Activated naive CD8-positive, alpha-beta T cell (primary cell): Measurements from ENCODE around the gene PEX11G.
"Not testable (repeated sequence)": the region's sequence is repeated elsewhere in the genome, so short reads cannot be mapped to it uniquely, and the experiment has no call there.

Source experiments
- H3K27ac Mint-ChIP-seq: one replicate; pipeline ENCODE4 v1.8.0; 2021; ENCODE audit warnings: mixed read lengths
- H3K27me3 Mint-ChIP-seq: one replicate; pipeline ENCODE4 v1.8.0; 2021; ENCODE audit warnings: mixed read lengths
- H3K36me3 Mint-ChIP-seq: one replicate; pipeline ENCODE4 v1.8.0; 2021; ENCODE audit warnings: mixed read lengths
- H3K4me1 Mint-ChIP-seq: one replicate; pipeline ENCODE4 v1.8.0; 2021; ENCODE audit warnings: low read depth, mixed read lengths
- H3K4me3 Mint-ChIP-seq: one replicate; pipeline ENCODE4 v1.8.0; 2021; ENCODE audit warnings: mild to moderate bottlenecking, mixed read lengths
- H3K9me3 Mint-ChIP-seq: one replicate; pipeline ENCODE4 v1.8.0; 2021; ENCODE audit warnings: low read depth, mixed read lengths

PEX11G gene

DNA sequence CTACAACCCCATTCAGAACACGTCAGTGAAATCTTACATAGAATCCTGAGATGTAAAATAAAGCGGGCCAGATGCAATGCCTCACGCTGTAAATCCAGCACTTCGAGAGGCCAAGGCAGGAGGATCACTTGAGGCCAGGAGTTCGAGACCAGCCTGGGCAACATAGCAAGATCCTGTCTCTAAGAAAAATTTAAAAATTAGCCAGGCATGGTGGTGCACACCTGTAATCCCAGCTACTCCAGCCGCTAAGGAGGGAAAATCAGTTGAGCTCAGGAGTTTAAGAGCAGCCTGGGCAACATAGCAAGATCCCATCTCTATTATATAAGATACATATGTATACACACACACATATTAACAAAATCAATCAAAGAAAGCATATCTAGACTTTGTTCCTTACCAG, 41.2 kb downstream of the PEX11G start:
- H3K4me1 Mint-ChIP-seq, result peaks cover 12% of the 10 kb centered on the region
- no peak overlapping the region for H3K4me3 Mint-ChIP-seq
- no peaks in the 10 kb centered on the region for H3K9me3 Mint-ChIP-seq
- no peak overlapping the region for H3K27ac Mint-ChIP-seq
- peaks cover 6% of the 10 kb centered on the region for H3K36me3 Mint-ChIP-seq
- H3K27me3 Mint-ChIP-seq, result no peaks in the 10 kb centered on the region

DNA sequence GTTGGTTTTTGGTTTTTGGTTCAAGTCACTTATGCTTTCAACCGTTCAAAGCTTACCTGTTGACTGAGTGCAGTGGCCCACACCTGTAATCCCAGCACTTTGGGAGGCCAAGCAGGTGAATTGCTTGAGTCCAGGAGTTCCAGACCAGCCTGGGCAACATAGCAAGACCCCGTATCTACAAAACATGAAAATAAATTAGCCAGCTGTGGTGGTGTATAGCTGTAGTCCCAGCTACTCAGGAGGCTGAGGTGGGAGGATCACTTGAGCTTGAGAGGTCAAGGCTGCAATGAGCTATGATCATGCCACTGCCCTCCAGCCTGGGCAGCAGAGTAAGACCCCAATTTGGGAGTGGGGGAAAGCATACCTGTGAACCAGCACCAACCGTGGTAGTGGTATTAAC, 43.7 kb downstream of the PEX11G start:
- Mint-ChIP-seq H3K4me1 (no peaks in the 10 kb centered on the region), H3K27me3 (no peaks in the 10 kb centered on the region), H3K9me3 (no peaks in the 10 kb centered on the region), H3K36me3 (peaks cover 4% of the 10 kb centered on the region), H3K27ac (peak overlapping the region; percentile 34), H3K4me3 (no peak overlapping the region)

DNA sequence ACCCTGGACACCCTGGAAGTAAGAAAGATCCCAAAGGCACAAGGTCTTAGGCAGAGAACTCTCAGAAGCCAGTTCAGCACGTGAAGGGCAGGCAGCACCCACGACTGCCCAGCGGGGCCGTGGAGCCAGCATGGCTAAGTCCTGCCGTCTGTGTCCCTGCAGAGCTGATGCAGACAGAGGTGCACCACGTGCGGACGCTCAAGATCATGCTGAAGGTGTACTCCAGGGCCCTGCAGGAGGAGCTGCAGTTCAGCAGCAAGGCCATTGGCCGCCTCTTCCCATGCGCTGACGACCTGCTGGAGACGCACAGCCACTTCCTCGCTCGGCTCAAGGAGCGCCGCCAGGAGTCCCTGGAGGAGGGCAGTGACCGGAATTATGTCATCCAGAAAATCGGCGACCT, 44.8 kb downstream of the PEX11G start:
- H3K4me1 Mint-ChIP-seq, result no peaks in the 10 kb centered on the region
- peaks cover 3% of the 10 kb centered on the region for H3K36me3 Mint-ChIP-seq
- no peak overlapping the region for H3K4me3 Mint-ChIP-seq
- H3K27me3 Mint-ChIP-seq, result no peaks in the 10 kb centered on the region
- no peak overlapping the region for H3K27ac Mint-ChIP-seq
- no peaks in the 10 kb centered on the region for H3K9me3 Mint-ChIP-seq

DNA sequence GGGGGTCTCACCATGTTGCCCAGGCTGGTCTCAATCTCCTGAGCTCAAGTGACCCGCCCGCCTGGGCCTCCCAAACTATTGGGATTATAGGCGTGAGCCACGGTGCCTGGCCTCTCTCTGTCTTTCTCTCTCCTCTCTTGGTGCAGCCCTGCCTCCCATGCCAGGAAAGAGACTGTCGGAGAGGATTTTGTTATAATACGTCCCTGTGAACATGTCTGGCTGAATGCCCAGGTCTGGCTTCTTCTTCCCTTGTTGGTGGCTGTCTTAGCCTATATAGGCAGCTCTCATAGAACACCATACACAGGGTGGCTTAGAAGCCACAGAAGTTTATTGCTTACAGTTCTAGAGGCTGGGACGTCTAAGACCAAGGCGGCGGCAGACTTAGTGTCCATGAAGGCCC, 46.4 kb downstream of the PEX11G start:
- no peaks in the 10 kb centered on the region for H3K27me3 Mint-ChIP-seq
- H3K9me3 Mint-ChIP-seq, result no peaks in the 10 kb centered on the region
- H3K36me3 Mint-ChIP-seq, result no peaks in the 10 kb centered on the region
- no peak overlapping the region for H3K4me3 Mint-ChIP-seq
- H3K27ac Mint-ChIP-seq, result peak overlapping the region; percentile 73
- no peaks in the 10 kb centered on the region for H3K4me1 Mint-ChIP-seq

DNA sequence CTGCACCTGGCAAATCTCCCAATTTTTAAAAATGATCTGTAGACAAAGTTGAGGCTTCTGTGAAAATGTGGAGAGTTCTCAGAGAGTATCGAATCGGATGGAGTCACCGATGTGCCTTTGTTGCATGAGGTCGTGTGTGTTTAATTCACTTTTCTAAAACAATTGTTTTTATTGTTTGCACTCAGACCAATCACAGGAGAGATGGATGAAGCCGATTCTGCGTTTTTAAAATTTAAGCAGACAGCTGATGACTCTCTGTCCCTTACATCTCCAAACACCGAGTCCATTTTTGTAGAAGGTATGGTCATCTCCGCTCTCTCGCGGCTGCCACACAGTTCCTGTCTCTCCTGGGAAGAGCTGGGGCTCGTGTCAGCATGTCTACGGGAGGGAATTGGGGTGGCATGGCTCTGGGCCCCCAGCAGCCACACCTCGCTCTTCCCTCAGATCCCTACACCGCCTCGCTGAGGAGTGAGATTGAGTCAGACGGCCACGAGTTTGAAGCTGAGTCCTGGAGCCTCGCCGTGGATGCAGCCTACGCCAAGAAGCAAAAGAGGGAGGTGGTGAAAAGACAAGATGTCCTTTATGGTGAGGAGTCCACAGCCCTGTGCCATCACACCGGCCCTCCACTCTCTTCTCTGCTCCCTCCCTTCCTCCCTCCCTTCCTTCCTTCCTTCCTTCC, 47.2 kb downstream of the PEX11G start:
- peak overlapping the region; percentile 73 for H3K27ac Mint-ChIP-seq
- peaks cover under 1% of the 10 kb centered on the region for H3K36me3 Mint-ChIP-seq
- H3K27me3 Mint-ChIP-seq, result no peaks in the 10 kb centered on the region
- H3K4me3 Mint-ChIP-seq, result no peak overlapping the region
- H3K9me3 Mint-ChIP-seq, result no peaks in the 10 kb centered on the region
- no peaks in the 10 kb centered on the region for H3K4me1 Mint-ChIP-seq

DNA sequence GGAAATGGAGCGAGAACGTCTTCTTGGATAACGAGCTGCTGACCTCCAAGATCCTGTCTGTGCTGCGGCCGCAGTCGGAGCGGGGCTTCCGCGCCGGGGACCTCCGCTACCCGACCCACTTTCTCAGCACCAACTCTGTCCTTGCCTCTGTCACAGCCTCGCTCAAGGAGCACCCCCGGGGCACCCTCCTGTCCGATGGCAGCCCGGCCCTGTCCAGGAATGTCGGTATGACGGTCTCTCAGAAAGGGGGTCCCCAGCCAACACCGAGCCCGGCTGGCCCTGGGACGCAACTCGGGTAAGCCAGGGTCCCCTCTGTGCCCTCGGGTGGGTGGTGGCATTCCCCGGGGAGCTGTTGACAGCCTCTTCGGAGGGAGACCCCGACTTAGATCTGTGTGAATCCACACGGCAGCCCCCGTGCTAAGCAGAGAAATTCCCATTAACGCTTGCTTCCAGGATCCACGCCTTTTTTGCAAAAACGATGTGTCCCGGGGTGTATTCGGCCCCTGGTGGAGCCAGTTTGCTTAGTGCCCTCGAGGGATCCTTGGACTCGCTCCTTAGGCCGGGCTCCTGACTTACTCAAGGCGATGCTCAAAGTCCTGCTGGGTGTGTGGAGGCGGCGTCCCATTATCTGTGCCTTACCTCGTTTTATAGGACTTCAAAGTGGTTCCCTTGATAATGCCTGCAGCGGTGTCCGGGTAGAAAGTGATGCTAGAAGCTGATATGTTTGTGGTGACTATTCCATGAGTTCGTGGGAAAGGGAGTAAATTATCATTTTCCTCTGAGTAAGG, 48.5 kb downstream of the PEX11G start:
- Mint-ChIP-seq H3K9me3 (no peaks in the 10 kb centered on the region), H3K4me3 (no peak overlapping the region), H3K36me3 (peaks cover 3% of the 10 kb centered on the region), H3K27me3 (no peaks in the 10 kb centered on the region), H3K4me1 (no peaks in the 10 kb centered on the region), H3K27ac (no peak overlapping the region)

DNA sequence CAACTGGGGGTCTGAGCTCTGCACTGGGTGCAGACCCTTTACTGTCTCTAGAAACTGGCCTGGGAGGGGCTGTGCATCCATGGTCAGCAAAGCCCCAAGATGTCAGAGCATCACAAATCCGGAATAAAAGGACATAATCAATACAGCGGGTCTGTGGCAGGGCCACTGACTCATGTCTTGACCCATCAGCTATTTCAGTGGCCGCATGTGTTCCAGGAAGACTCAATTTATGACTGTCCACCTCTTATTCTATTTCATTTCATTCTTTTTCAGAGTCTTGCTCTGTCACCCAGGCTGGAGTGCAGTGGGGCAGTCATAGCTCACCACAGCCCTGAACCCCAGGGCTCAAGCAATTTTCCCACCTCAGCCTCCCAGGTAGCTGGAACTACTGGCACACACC, 53.2 kb downstream of the PEX11G start:
- no peaks in the 10 kb centered on the region for H3K9me3 Mint-ChIP-seq
- H3K4me1 Mint-ChIP-seq, result no peaks in the 10 kb centered on the region
- H3K36me3 Mint-ChIP-seq, result peaks cover 3% of the 10 kb centered on the region
- no peaks in the 10 kb centered on the region for H3K27me3 Mint-ChIP-seq
- peak overlapping the region; percentile 72 for H3K27ac Mint-ChIP-seq
- H3K4me3 Mint-ChIP-seq, result no peak overlapping the region

DNA sequence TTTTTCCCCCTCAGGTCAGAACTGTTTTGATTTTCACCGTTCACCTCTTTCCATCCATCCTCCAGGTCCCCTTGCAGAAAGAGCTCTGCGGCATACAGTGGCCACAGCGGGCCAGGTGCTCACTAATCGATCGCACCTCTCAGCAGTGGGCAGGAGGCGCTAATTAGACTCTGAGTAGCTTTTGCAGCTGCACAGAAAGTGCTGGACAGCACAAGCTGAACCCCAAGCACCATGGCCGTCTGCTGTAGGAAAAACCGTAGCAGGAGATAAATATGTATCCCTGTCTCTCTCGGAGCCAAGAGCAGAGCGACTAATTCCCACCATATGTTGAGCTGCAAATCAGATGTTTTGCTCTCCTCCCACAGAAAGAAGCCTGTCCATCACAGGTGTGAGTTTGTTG, 54.4 kb downstream of the PEX11G start:
- no peaks in the 10 kb centered on the region for H3K27me3 Mint-ChIP-seq
- peaks cover 3% of the 10 kb centered on the region for H3K36me3 Mint-ChIP-seq
- H3K4me1 Mint-ChIP-seq, result no peaks in the 10 kb centered on the region
- H3K4me3 Mint-ChIP-seq, result no peak overlapping the region
- no peaks in the 10 kb centered on the region for H3K9me3 Mint-ChIP-seq
- peak overlapping the region; percentile 61 for H3K27ac Mint-ChIP-seq

DNA sequence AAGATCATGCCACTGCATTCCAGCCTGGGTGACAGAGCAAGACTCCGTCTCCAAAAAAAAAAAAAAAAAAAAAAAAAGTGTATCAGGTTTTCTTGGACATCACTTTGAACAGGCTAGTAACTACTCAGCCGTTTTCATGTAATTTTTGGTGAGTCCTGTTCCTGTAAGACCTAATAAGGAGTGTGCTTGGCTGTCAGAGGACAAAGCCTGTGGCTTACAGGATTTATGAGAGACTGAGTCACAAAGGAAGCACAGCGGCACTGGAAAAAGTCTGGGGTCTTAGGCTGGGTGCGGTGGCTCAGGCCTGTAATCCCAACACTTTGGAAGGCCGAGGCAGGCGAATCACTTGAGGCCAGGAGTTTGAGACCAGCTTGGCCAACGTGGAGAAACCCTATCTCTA, 55.4 kb downstream of the PEX11G start:
- not testable (repeated sequence) for H3K4me3 Mint-ChIP-seq, H3K27ac Mint-ChIP-seq, H3K9me3 Mint-ChIP-seq, H3K27me3 Mint-ChIP-seq, H3K4me1 Mint-ChIP-seq, H3K36me3 Mint-ChIP-seq

DNA sequence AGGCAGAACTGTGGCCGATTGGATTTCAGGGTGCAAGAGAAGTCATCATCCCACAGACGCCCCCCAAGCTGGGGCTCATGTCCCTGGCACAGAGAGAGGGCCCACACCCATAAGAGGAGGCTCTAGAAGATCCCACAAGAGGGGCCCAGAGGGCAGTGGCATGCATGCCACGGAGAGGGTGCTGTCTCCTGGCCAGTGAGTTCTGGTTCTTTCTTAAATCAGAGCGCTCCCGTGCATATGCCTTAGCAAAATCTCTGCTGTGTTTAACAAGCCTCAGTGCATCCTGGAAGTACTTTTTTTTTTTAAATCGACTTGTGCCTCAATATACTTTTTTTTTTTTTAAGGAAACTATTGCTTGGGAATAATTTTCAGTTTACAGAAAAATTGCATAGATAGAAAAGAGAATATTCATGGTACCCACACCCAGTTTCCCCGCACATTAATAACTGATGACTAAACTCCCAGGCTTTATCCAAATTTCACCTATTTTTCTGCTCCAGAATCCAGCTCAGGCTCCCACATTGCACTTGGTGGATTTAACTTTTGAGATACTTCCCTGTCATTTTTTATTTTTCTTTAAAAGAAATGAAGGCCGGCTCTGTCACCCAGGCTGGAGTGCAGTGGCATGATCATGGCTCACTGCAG, 59.1 kb downstream of the PEX11G start:
- Mint-ChIP-seq H3K4me1 (peaks cover 11% of the 10 kb centered on the region), H3K27ac (peak overlapping the region; percentile 75), H3K9me3 (no peaks in the 10 kb centered on the region), H3K36me3 (no peaks in the 10 kb centered on the region), H3K4me3 (no peak overlapping the region), H3K27me3 (no peaks in the 10 kb centered on the region)

DNA sequence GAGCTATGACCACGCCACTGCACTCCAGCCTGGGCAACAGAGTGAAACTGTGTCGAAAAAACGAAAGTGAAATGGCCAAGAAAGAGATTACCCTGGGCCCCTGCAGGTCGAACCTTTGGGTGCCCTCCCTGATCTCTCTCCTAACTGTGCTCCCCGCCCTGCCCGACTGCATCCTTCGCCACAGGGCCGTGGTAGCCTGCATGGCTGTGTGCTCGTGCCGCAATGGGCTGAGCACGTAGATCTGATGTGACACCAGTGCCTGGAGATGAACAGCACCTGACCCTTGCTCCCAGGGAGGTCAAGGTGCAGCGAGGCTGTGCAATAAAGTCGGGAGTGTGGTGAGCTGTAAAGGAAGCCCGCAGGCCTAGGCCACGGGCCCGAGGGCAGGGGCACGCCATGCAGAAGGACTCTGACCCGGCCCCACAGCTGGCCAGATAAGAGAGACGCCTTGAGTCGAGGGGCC, 60.2 kb downstream of the PEX11G start:
- Mint-ChIP-seq H3K4me3 (no peak overlapping the region), H3K4me1 (peaks cover 11% of the 10 kb centered on the region), H3K9me3 (no peaks in the 10 kb centered on the region), H3K27me3 (no peaks in the 10 kb centered on the region), H3K27ac (peak overlapping the region; percentile 88), H3K36me3 (no peaks in the 10 kb centered on the region)

DNA sequence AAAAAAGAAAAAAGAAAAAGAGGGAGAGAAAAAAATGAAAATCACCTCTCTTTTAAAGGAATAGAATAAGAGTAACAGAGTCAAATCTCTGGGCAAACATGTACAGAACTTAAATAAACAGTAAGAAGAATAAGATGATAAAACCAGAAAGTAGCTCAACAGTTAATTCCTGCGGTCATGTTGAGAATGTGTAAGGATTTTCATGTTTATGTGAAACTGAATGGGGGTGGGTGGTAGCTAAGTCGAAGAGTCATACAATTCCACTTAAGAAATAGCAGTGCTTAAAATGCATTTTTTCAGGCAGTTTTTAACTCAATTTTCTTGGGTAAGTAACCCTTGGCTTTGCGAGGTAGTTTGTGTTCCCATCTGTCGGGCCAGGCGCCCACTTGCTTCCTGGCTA, 60.9 kb downstream of the PEX11G start:
- no peak overlapping the region for H3K4me3 Mint-ChIP-seq
- no peaks in the 10 kb centered on the region for H3K36me3 Mint-ChIP-seq
- no peaks in the 10 kb centered on the region for H3K9me3 Mint-ChIP-seq
- no peaks in the 10 kb centered on the region for H3K27me3 Mint-ChIP-seq
- peaks cover 12% of the 10 kb centered on the region for H3K4me1 Mint-ChIP-seq
- peak overlapping the region; percentile 88 for H3K27ac Mint-ChIP-seq

DNA sequence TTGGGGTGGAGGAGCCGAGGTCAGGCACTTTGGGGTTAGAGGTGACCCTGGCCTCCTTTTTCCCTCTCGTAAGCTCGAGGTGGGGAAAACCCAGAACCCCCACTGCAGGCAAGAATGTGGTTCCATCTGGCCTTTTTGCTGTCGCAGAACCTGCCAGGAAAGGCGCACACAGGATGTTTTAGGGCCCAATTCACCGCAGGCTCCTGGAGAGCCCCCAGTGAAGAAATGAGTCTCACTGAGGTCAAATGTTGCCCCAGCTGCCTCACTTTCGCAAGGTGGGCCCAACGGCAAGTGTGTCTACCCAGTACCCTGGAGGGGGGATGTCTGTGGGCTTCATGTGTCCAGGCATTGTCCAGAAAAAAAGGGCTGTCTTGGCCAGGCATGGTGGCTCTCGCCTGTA, 61.8 kb downstream of the PEX11G start:
- H3K27ac Mint-ChIP-seq, result peak overlapping the region; percentile 83
- H3K4me3 Mint-ChIP-seq, result no peak overlapping the region
- no peaks in the 10 kb centered on the region for H3K9me3 Mint-ChIP-seq
- no peaks in the 10 kb centered on the region for H3K36me3 Mint-ChIP-seq
- peaks cover 12% of the 10 kb centered on the region for H3K4me1 Mint-ChIP-seq
- H3K27me3 Mint-ChIP-seq, result no peaks in the 10 kb centered on the region
